ENCODE data around the gene G0S2. TPM values are rescaled to one million over a fixed set of nuclear protein-coding genes. Genes with fewer than 3 reads are reported as not detected.

The G0S2 gene
- total and polyA plus RNA-seq, 2 of the 4 experiments (the other 2 are of a cell fraction) = 0.36 to 0.53 TPM

GRCh38 chr1:209626346-209627026 lies 48.7 kb upstream of the G0S2 start (continued):
- TF ChIP-seq POLR2A (IDR thresholded peaks at IDR 0.05; ENCODE audit: low read depth, low read length) = no peak

- Histone ChIP-seq H3K18ac (ENCODE audit: low read depth, low read length) (no peak overlapping the region), H3K4me1 (ENCODE audit: control insufficient read depth, insufficient read depth, low read length) (no peaks in the 10 kb centered on the region; the same call in none of the 2 replicates), H2BK20ac (ENCODE audit: low read depth, low read length) (no peak overlapping the region), H2AK5ac (ENCODE audit: low read depth, low read length) (0 out of 2 replicates have a peak overlapping the region, but pooled peaks have one; percentile 39), H3K9ac (ENCODE audit: low read depth, low read length) (no peak overlapping the region), H2BK15ac (ENCODE audit: low read depth, low read length) (no peak overlapping the region), H2BK120ac (ENCODE audit: low read depth, low read length) (no peak overlapping the region), H3K23ac (ENCODE audit: low read depth, low read length) (no peak overlapping the region), H3K4me3 (ENCODE audit: insufficient read depth, low read depth, low read length) (no peak overlapping the region), H2AK9ac (replicated peaks; ENCODE audit: low read depth, low read length, poor library complexity) (peak overlapping the region; percentile 29), H3K79me1 (ENCODE audit: low read depth in 1 of 2, low read length in 2 of 2) (no peaks in the 10 kb centered on the region), H4K8ac (ENCODE audit: low read depth in 2 of 2, low read length in 2 of 2) (no peak overlapping the region), H2AFZ (replicated peaks; ENCODE audit: low read length, poor library complexity) (peak overlapping the region; percentile 84), H3K4me2 (ENCODE audit: low read depth, low read length) (no peak overlapping the region), H3K56ac (ENCODE audit: extremely low read depth, insufficient read depth, low read length) (no peak overlapping the region), H2BK5ac (ENCODE audit: low read depth, low read length, poor library complexity, severe bottlenecking) (no peak overlapping the region), H4K91ac (ENCODE audit: insufficient read depth, low read depth, low read length) (no peak overlapping the region), H3K4ac (ENCODE audit: low read depth, low read length) (no peak overlapping the region), H3K27ac (ENCODE audit: insufficient read depth, low read length) (no peak overlapping the region), H3K9me1 (ENCODE audit: insufficient read depth, low read length) (no peaks in the 10 kb centered on the region; the same call in 1 of the 2 replicates), H4K5ac (ENCODE audit: low read depth, low read length) (no peak overlapping the region), H4K20me1 (ENCODE audit: insufficient read depth, low read length) (no peaks in the 10 kb centered on the region), H3K36me3 (ENCODE audit: control insufficient read depth, insufficient read depth, low read length) (no peaks in the 10 kb centered on the region), H3K9me3 (ENCODE audit: control insufficient read depth, insufficient read depth, low read length) (no peaks in the 10 kb centered on the region), H3K14ac (replicated peaks; ENCODE audit: low read depth, low read length) (no peak overlapping the region), H3K27me3 (ENCODE audit: control insufficient read depth, insufficient read depth, low read length) (no peaks in the 10 kb centered on the region)
- ChIA-PET CTCF (interaction anchor here (0.5 to 1.6 kb wide), 8 partner anchors 12 to 60 kb away, joined by 3 to 11 read pairs (median 4); partner anchors contain the start of gene LAMB3), POLR2A (ENCODE audit: unreplicated experiment) (no interaction called here)
- in situ Hi-C loops (cut with MboI; ENCODE audit: low sequenced_read_pairs) (loop anchor here (5.0 kb wide), 1 partner anchor 50 kb away; no protein-coding TSS in a partner anchor), intact Hi-C loops (cut with micrococcal nuclease) (loop anchor here (1.0 kb wide), 3 partner anchors 51 to 66 kb away; no protein-coding TSS in a partner anchor), dilution Hi-C loops (cut with HindIII; ENCODE audit: low sequenced_read_pairs, unreplicated experiment) (no loop called here)
- DNase-seq (no peak), ATAC-seq (ENCODE audit: low read depth) (peak; percentile 40; the same call in 1 of the 2 replicates)
- BruUV-seq (replicated peaks) = no TSS peak
- 65% methylated on average over 9 of the region's 16 CpGs; no CpG with 5 or more reads in 1 of the 2 experiments for WGBS, 2 experiments (ENCODE audit: extremely low coverage in 2 of 2, insufficient read length in 1 of 2)
- TF ChIP-seq CTCF (conservative IDR thresholded peaks at IDR 0.05; ENCODE audit: low read depth, low read length) (no peak), RAD21 (IDR thresholded peaks at IDR 0.05; ENCODE audit: low read length) (no peak), FOS (IDR thresholded peaks at IDR 0.05; ENCODE audit: low read depth, low read length) (no peak), CHD1 (IDR thresholded peaks at IDR 0.05; ENCODE audit: low read depth, low read length) (no peak), MXI1 (IDR thresholded peaks at IDR 0.05; ENCODE audit: borderline replicate concordance, low read depth, low read length) (no peak), MAZ (IDR thresholded peaks at IDR 0.05; ENCODE audit: borderline replicate concordance, low read depth, low read length) (no peak), NFE2L2 (IDR thresholded peaks at IDR 0.05; ENCODE audit: low read depth, low read length) (no peak), RFX5 (IDR thresholded peaks at IDR 0.05; ENCODE audit: low read depth, low read length) (no peak), MAFK (IDR thresholded peaks at IDR 0.05; ENCODE audit: low read depth, low read length) (no peak), POLR2A (IDR thresholded peaks at IDR 0.05; ENCODE audit: low read depth, low read length) (no peak), USF2 (IDR thresholded peaks at IDR 0.05; ENCODE audit: low read depth, low read length) (no peak)
Measured at GRCh38 chr1:209627027-209627731, 48.0 kb upstream of the G0S2 start.
